H1 (cell line): ENCODE data around the gene THADA. TPM values are rescaled to one million over a fixed set of nuclear protein-coding genes. Genes with fewer than 3 reads are reported as not detected.

Experiments used
- CTCF ChIA-PET: fragments of 300-600 bp; sonication (Branson Sonifier 250); formaldehyde crosslinking; loops from one replicate; lab custom pipeline; 2021; ENCODE audit not compliant: partially characterized antibody; lab: Charles Lee
- POLR2A ChIA-PET: fragments of 300-600 bp; sonication (Branson Sonifier 250); formaldehyde crosslinking; loops from one replicate; lab custom pipeline; 2021; ENCODE audit warnings: inconsistent platforms; ENCODE audit not compliant: partially characterized antibody; lab: Charles Lee
- DNase-seq, 2 experiments: peaks; one replicate each; pipeline versions ENCODE4 v3.0.0 to v3.0.0-alpha.2; 2010 to 2022; ENCODE audit warnings: low spot score in 2 of 2, low read depth in 1 of 2, mixed read lengths in 1 of 2
- FAIRE-seq: peaks from 2 replicates; lab custom pipeline; 2011; peaks lifted over from hg19 to GRCh38; lab: Jason Lieb, UNC
- H2AFZ ChIP-seq: 2 replicates; pipeline ENCODE4 v1.8.1; 2012; ENCODE audit warnings: low read length, inconsistent platforms
- H2AK5ac ChIP-seq: 2 replicates; pipeline ENCODE4 v1.6.1; 2013; ENCODE audit warnings: low read depth, low read length
- H2BK120ac ChIP-seq: replicated peaks from 2 replicates; pipeline ENCODE3; 2013; ENCODE audit warnings: low read depth, low read length, inconsistent platforms
- H2BK12ac ChIP-seq: 2 replicates; pipeline ENCODE4 v1.6.1; 2013; ENCODE audit warnings: low read depth, low read length
- H2BK15ac ChIP-seq: 2 replicates; pipeline ENCODE4 v1.6.1; 2013; ENCODE audit warnings: low read length
- H2BK20ac ChIP-seq: 2 replicates; pipeline ENCODE4 v1.6.1; 2013; ENCODE audit warnings: low read length
- H2BK5ac ChIP-seq: 2 replicates; pipeline ENCODE4 v1.6.1; 2013; ENCODE audit warnings: low read depth, low read length
- H3K14ac ChIP-seq: 2 replicates; pipeline ENCODE4 v1.6.1; 2013; ENCODE audit warnings: inconsistent platforms; ENCODE audit not compliant: insufficient read length
- H3K18ac ChIP-seq: 2 replicates; pipeline ENCODE4 v1.6.1; 2013; ENCODE audit warnings: low read length; ENCODE audit errors: extremely low read depth
- H3K23ac ChIP-seq: 2 replicates; pipeline ENCODE4 v1.6.1; 2013; ENCODE audit warnings: inconsistent platforms; ENCODE audit not compliant: insufficient read length
- H3K23me2 ChIP-seq: 2 replicates; pipeline ENCODE4 v1.6.1; 2013; ENCODE audit warnings: low read depth, low read length
- H3K27ac ChIP-seq: 2 replicates; pipeline ENCODE4 v1.6.1; 2011; ENCODE audit warnings: low read depth, low read length, inconsistent platforms
- H3K27me3 ChIP-seq, 4 experiments: replicated peaks in 1 of 4; 1 replicate in 1 of 4; 2 replicates in 3 of 4; pipeline versions ENCODE4 v1.6.1 to v1.8.1; 2011 to 2013; ENCODE audit warnings: low read length in 3 of 4, mild to moderate bottlenecking in 3 of 4, inconsistent platforms in 2 of 4, mixed read lengths in 2 of 4, moderate library complexity in 1 of 4; ENCODE audit not compliant: control insufficient read depth in 3 of 4, insufficient read depth in 3 of 4; ENCODE audit errors: extremely low read depth in 1 of 4
- H3K36me3 ChIP-seq, 4 experiments: 2 replicates each; pipeline versions ENCODE4 v1.6.1 to v1.8.1; 2011 to 2013; ENCODE audit warnings: mild to moderate bottlenecking in 4 of 4, low read length in 3 of 4, moderate library complexity in 2 of 4, control low read depth in 1 of 4, inconsistent platforms in 1 of 4; ENCODE audit not compliant: insufficient read depth in 4 of 4, control insufficient read depth in 2 of 4
- H3K4ac ChIP-seq: replicated peaks from 2 replicates; pipeline ENCODE3; 2013; ENCODE audit warnings: low read length, low read depth, mixed read lengths, inconsistent platforms; ENCODE audit not compliant: insufficient read length
- H3K4me1 ChIP-seq, 4 experiments: replicated peaks in 1 of 4; 1 replicate in 1 of 4; 2 replicates in 3 of 4; pipeline versions ENCODE4 v1.6.1 to v1.8.1; 2011 to 2013; ENCODE audit warnings: low read length in 3 of 4, inconsistent platforms in 2 of 4, mixed read lengths in 1 of 4; ENCODE audit not compliant: insufficient read depth in 4 of 4, control insufficient read depth in 3 of 4
- H3K4me2 ChIP-seq, 2 experiments: 2 replicates each; pipeline versions ENCODE4 v1.6.1 to v1.8.1; 2011 to 2013; ENCODE audit warnings: low read depth in 2 of 2, low read length in 2 of 2, control low read depth in 1 of 2, inconsistent platforms in 1 of 2, mild to moderate bottlenecking in 1 of 2; ENCODE audit not compliant: insufficient read depth in 1 of 2
- H3K4me3 ChIP-seq, 4 experiments: fragments of 200-600, 300-600 bp in 1 of 4; sonication (generic), shearing (Covaris generic), sonication (Bioruptor Twin) in 1 of 4; 2 replicates each; pipeline versions ENCODE4 v1.5.1 to v1.8.1; 2011 to 2016; ENCODE audit warnings: low read length in 4 of 4, low read depth in 3 of 4, control low read depth in 2 of 4, inconsistent platforms in 2 of 4, mild to moderate bottlenecking in 2 of 4, mixed read lengths in 1 of 4, moderate library complexity in 1 of 4; ENCODE audit not compliant: insufficient read depth in 2 of 4; ENCODE audit errors: extremely low read depth in 1 of 4
- H3K56ac ChIP-seq: replicated peaks from 2 replicates; pipeline ENCODE3; 2013; ENCODE audit warnings: low read depth, mild to moderate bottlenecking, mixed read lengths, low read length, inconsistent platforms; ENCODE audit not compliant: insufficient read length
- H3K79me1 ChIP-seq: 2 replicates; pipeline ENCODE4 v1.6.1; 2013; ENCODE audit warnings: low read depth, low read length, control low read depth
- H3K79me2 ChIP-seq, 2 experiments: 2 replicates each; pipeline versions ENCODE4 v1.6.1 to v1.8.1; 2012 to 2013; ENCODE audit warnings: low read length in 2 of 2, mild to moderate bottlenecking in 2 of 2, inconsistent platforms in 1 of 2; ENCODE audit not compliant: insufficient read depth in 2 of 2, control insufficient read depth in 1 of 2
- H3K9ac ChIP-seq, 4 experiments: replicated peaks in 1 of 4; 1 replicate in 1 of 4; 2 replicates in 3 of 4; pipeline versions ENCODE4 v1.6.1 to v1.8.1; 2011 to 2013; ENCODE audit warnings: low read depth in 3 of 4, low read length in 3 of 4, control low read depth in 2 of 4, mild to moderate bottlenecking in 2 of 4, moderate library complexity in 2 of 4, inconsistent platforms in 1 of 4; ENCODE audit errors: extremely low read depth in 1 of 4
- H3K9me3 ChIP-seq, 2 experiments: 2 replicates each; pipeline versions ENCODE4 v1.6.1 to v1.8.1; 2012 to 2013; ENCODE audit warnings: mild to moderate bottlenecking in 2 of 2, moderate library complexity in 2 of 2, control low read depth in 1 of 2, inconsistent platforms in 1 of 2, low read depth in 1 of 2, low read length in 1 of 2, mixed read lengths in 1 of 2; ENCODE audit not compliant: insufficient read depth in 2 of 2
- H4K20me1 ChIP-seq, 2 experiments: replicated peaks in 1 of 2; 2 replicates each; pipeline versions ENCODE3 to v1.8.1; 2011 to 2013; ENCODE audit warnings: inconsistent platforms in 2 of 2, low read length in 2 of 2, mild to moderate bottlenecking in 1 of 2; ENCODE audit not compliant: insufficient read depth in 2 of 2, control insufficient read depth in 1 of 2
- H4K5ac ChIP-seq: 2 replicates; pipeline ENCODE4 v1.6.1; 2013; ENCODE audit warnings: low read length, low read depth, mixed read lengths, inconsistent platforms; ENCODE audit not compliant: insufficient read length
- H4K8ac ChIP-seq: 2 replicates; pipeline ENCODE4 v1.8.0; 2013; ENCODE audit warnings: mild to moderate bottlenecking, moderate library complexity, low read length, inconsistent platforms; ENCODE audit not compliant: insufficient read depth; ENCODE audit errors: extremely low read depth
- H4K91ac ChIP-seq: replicated peaks from 2 replicates; pipeline ENCODE3; 2013; ENCODE audit warnings: low read length, mixed read lengths, inconsistent platforms; ENCODE audit not compliant: insufficient read length
- CEBPB ChIP-seq: IDR thresholded peaks from 2 replicates; pipeline ENCODE4 v1.6.1; 2012; ENCODE audit warnings: low read depth, low read length
- E2F6 ChIP-seq: IDR thresholded peaks from 2 replicates; pipeline ENCODE4 v1.6.1; 2012; ENCODE audit warnings: inconsistent platforms
- GTF2F1 ChIP-seq: IDR thresholded peaks from 2 replicates; pipeline ENCODE4 v1.6.1; 2012; ENCODE audit warnings: low read depth, low read length, improper control_type of control experiment, borderline replicate concordance
- NRF1 ChIP-seq: IDR thresholded peaks from 2 replicates; pipeline ENCODE4 v1.6.1; 2011; ENCODE audit warnings: mild to moderate bottlenecking, low read depth, low read length, improper control_type of control experiment
- RXRA ChIP-seq: IDR thresholded peaks from 2 replicates; pipeline ENCODE4 v1.6.1; 2011; ENCODE audit warnings: low read depth, mild to moderate bottlenecking, low read length, moderate library complexity; ENCODE audit not compliant: insufficient read depth
- SIN3A ChIP-seq, 2 experiments: IDR thresholded peaks in 1 of 2; conservative IDR thresholded peaks in 1 of 2; 2 replicates each; pipeline ENCODE4 v1.6.1; 2011 to 2012; ENCODE audit warnings: low read length in 2 of 2, improper control_type of control experiment in 1 of 2, low read depth in 1 of 2, mild to moderate bottlenecking in 1 of 2
- SP1 ChIP-seq: IDR thresholded peaks from 2 replicates; pipeline ENCODE4 v1.6.1; 2011; ENCODE audit warnings: low read depth, low read length
- SP4 ChIP-seq: IDR thresholded peaks from 2 replicates; pipeline ENCODE4 v1.6.1; 2012; ENCODE audit warnings: low read length, inconsistent platforms
- SRF ChIP-seq: IDR thresholded peaks from 2 replicates; pipeline ENCODE4 v1.6.1; 2011; ENCODE audit warnings: mild to moderate bottlenecking, low read depth, low read length, moderate library complexity
- SUZ12 ChIP-seq: fragments of 200-600 bp; sonication (generic); IDR thresholded peaks from 2 replicates; pipeline ENCODE4 v1.6.1; 2012; ENCODE audit warnings: mild to moderate bottlenecking, inconsistent platforms, low read length, moderate library complexity, mixed read lengths
- YY1 ChIP-seq: IDR thresholded peaks from 2 replicates; pipeline ENCODE4 v1.6.1; 2011; ENCODE audit warnings: low read depth, mild to moderate bottlenecking, low read length
- ZNF274 ChIP-seq: IDR thresholded peaks from 2 replicates; pipeline ENCODE4 v1.7.0; 2012; ENCODE audit warnings: low read length, borderline replicate concordance; ENCODE audit errors: extremely low read depth
- WGBS, 2 experiments: shearing (Covaris generic) in 1 of 2; methylation state at CpG; one replicate each; pipeline versions ENCODE4 v1.1.6 to v1.1.7; 2013 to 2015; ENCODE audit warnings: low lambda C conversion rate in 2 of 2, mixed read lengths in 2 of 2, inconsistent platforms in 1 of 2, low coverage in 1 of 2, missing lambda C conversion rate in 1 of 2; ENCODE audit not compliant: insufficient replicate concordance in 2 of 2, insufficient coverage in 1 of 2, insufficient read length in 1 of 2; ENCODE audit errors: extremely low coverage in 1 of 2, missing lambda C conversion rate in 1 of 2; 5-methylcytosine and 5-hydroxymethylcytosine counted together
- polyA plus RNA-seq, 7 experiments: library from polyadenylated mRNA; depleted of rRNA in 3 of 7; stranded (reverse) in 5 of 7; unstranded in 2 of 7; fragments of >200 nt in 5 of 7; fragments of 200-250 nt in 2 of 7; gene quantifications; 1 replicate in 5 of 7; 2 replicates in 1 of 7; 4 replicates in 1 of 7; pipeline versions ENCODE4 v1.2.1 to v1.2.3, GENCODE V29; 2011 to 2013; ENCODE audit warnings: missing spikeins in 2 of 7, mixed read lengths in 2 of 7
- total RNA-seq: library from RNA; stranded (reverse); fragmentation: NEBNext Ultra II Directional; extraction: Animal tissue kit (Norgen Biotek cat#: 25700); gene quantifications from 2 replicates; pipeline ENCODE4 v1.2.1, GENCODE V29; 2021
- TF ChIP-seq, protein P1 (sequence below): IDR thresholded peaks from 2 replicates; pipeline ENCODE4 v1.6.1; 2012; ENCODE audit warnings: inconsistent platforms

Gene THADA
- total and polyA plus RNA-seq, 2 of the 8 experiments (the other 6 are each of a cell fraction or from before 2014, with no cell fraction given) = 22.4 to 26.8 TPM

- no peaks in the 10 kb centered on the region for H3K79me2 ChIP-seq
- no peaks in the 10 kb centered on the region for H3K27me3 ChIP-seq
- H3K9me3 ChIP-seq = no peaks in the 10 kb centered on the region
- no peak overlapping the region for H4K5ac ChIP-seq
- H4K8ac ChIP-seq = no peak overlapping the region
- H2BK15ac ChIP-seq = no peak overlapping the region
- H2BK20ac ChIP-seq = no peak overlapping the region
- TF ChIP-seq E2F6 (no peak), GTF2F1 (no peak), SIN3A (conservative IDR thresholded peaks at IDR 0.05 in 1 of 2, IDR thresholded peaks at IDR 0.05 in 1 of 2; ENCODE audit: low read depth in 1 of 2, low read length in 2 of 2) (no peak), SUZ12 (no peak), RXRA (no peak), NRF1 (no peak), SRF (no peak), YY1 (no peak), CEBPB (no peak), ZNF274 (no peak), SP1 (no peak), SP4 (no peak)
- TF ChIP-seq, protein P1, sequence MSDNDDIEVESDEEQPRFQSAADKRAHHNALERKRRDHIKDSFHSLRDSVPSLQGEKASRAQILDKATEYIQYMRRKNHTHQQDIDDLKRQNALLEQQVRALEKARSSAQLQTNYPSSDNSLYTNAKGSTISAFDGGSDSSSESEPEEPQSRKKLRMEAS = no peak
- DNase-seq (no peak), FAIRE-seq (no peak)
- no peak overlapping the region for H3K23ac ChIP-seq
- H2AK5ac ChIP-seq = no peak overlapping the region
- no peak overlapping the region for H3K14ac ChIP-seq
- H3K4me2 ChIP-seq = no peak overlapping the region
- no peak overlapping the region for H2BK12ac ChIP-seq
- ChIA-PET POLR2A (interaction anchor here (0.6 kb wide), 1 partner anchor 10 kb away, joined by 3 read pairs; no protein-coding TSS in a partner anchor), CTCF (interaction anchor here (3.1 kb wide), 1 partner anchor 242 kb away, joined by 17 read pairs; no protein-coding TSS in a partner anchor)
- no peak overlapping the region for H2BK120ac ChIP-seq
- no peak overlapping the region for H3K18ac ChIP-seq
- H4K20me1 ChIP-seq = no peaks in the 10 kb centered on the region
- WGBS, 2 experiments = 92% methylated on average over 4 of the region's 4 CpGs; no CpG with 5 or more reads in 1 of the 2 experiments
- no peak overlapping the region for H2BK5ac ChIP-seq
- no peak overlapping the region for H3K4ac ChIP-seq
- H3K9ac ChIP-seq = no peak overlapping the region
- H3K23me2 ChIP-seq = no peaks in the 10 kb centered on the region
- no peak overlapping the region for H2AFZ ChIP-seq
- no peaks in the 10 kb centered on the region for H3K4me1 ChIP-seq
- H3K79me1 ChIP-seq = no peaks in the 10 kb centered on the region
- no peak overlapping the region for H3K56ac ChIP-seq
- H3K4me3 ChIP-seq = no peak overlapping the region
- H3K36me3 ChIP-seq = no peaks in the 10 kb centered on the region
- no peak overlapping the region for H4K91ac ChIP-seq
- no peak overlapping the region for H3K27ac ChIP-seq
These were observed 112.9 kb downstream of the THADA start for GRCh38 chr2:43482961-43483360.
